HFFc6 (cell line): ENCODE results near the gene CREBBP. TPM values are rescaled to one million over a fixed set of nuclear protein-coding genes. Genes with fewer than 3 reads are reported as not detected.

Experiments
- DNase-seq: peaks from one replicate; pipeline ENCODE4 v3.0.0-alpha.2; 2018
- H3K27ac Mint-ChIP-seq: 2 replicates; pipeline ENCODE4 v1.8.0; 2020; ENCODE audit warnings: mild to moderate bottlenecking, mixed read lengths
- H3K27me3 Mint-ChIP-seq: 2 replicates; pipeline ENCODE4 v1.8.0; 2021; ENCODE audit warnings: mild to moderate bottlenecking, moderate library complexity, mixed read lengths; ENCODE audit not compliant: insufficient read depth
- H3K36me3 Mint-ChIP-seq: 2 replicates; pipeline ENCODE4 v1.8.0; 2021; ENCODE audit warnings: low read depth, mixed read lengths
- H3K4me1 Mint-ChIP-seq: 2 replicates; pipeline ENCODE4 v1.8.0; 2020; ENCODE audit warnings: low read depth, mixed read lengths
- H3K4me3 Mint-ChIP-seq: 2 replicates; pipeline ENCODE4 v1.8.0; 2020; ENCODE audit warnings: mild to moderate bottlenecking, moderate library complexity, mixed read lengths
- H3K9me3 Mint-ChIP-seq: 2 replicates; pipeline ENCODE4 v1.8.0; 2020; ENCODE audit warnings: mild to moderate bottlenecking, mixed read lengths
- total RNA-seq, 6 experiments: library from RNA; stranded (reverse); fragmentation: NEBNext Ultra II Directional; extraction: Animal tissue kit (Norgen Biotek cat#: 25700); gene quantifications; 2 replicates in 1 of 6; 3 replicates in 5 of 6; pipeline ENCODE4 v1.2.3, GENCODE V29; 2021
- TF ChIP-seq, protein P1 (sequence below): fragments of 200-600 bp; sonication (generic); IDR thresholded peaks from 2 replicates; pipeline ENCODE4 v1.5.0; 2021; ENCODE audit warnings: antibody characterized with exemption, mild to moderate bottlenecking

CREBBP gene
- total RNA-seq, 6 experiments from 2014 or later, result 40.2 to 51.4 (median 43.4) TPM

DNA sequence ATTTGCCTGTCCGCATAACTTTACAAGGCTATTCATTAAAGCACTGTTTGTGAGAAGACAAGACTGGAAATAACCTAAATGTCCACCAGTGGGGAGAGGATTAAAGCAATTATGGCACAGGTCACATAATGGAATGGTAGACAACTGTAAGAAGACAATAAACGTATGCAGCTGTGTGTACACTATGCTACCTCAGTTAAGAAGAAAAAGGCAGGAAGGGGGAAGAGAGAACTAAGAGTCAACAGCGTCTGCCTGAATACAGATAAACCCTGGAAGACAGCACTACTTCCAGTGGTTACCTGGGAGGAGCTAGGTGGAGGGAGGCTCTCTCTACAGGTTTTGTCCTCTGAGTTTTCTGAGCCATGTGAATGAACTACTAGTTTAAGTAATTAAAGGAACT is 15.3 kb downstream of the CREBBP start:
- Mint-ChIP-seq H3K27ac (no peak overlapping the region), H3K9me3 (no peaks in the 10 kb centered on the region), H3K36me3 (peaks cover 4% of the 10 kb centered on the region; the same call in 1 of the 2 replicates), H3K4me3 (no peak overlapping the region), H3K4me1 (peaks cover 81% of the 10 kb centered on the region), H3K27me3 (peaks cover 3% of the 10 kb centered on the region)
- no peak for DNase-seq
- TF ChIP-seq, protein P1, sequence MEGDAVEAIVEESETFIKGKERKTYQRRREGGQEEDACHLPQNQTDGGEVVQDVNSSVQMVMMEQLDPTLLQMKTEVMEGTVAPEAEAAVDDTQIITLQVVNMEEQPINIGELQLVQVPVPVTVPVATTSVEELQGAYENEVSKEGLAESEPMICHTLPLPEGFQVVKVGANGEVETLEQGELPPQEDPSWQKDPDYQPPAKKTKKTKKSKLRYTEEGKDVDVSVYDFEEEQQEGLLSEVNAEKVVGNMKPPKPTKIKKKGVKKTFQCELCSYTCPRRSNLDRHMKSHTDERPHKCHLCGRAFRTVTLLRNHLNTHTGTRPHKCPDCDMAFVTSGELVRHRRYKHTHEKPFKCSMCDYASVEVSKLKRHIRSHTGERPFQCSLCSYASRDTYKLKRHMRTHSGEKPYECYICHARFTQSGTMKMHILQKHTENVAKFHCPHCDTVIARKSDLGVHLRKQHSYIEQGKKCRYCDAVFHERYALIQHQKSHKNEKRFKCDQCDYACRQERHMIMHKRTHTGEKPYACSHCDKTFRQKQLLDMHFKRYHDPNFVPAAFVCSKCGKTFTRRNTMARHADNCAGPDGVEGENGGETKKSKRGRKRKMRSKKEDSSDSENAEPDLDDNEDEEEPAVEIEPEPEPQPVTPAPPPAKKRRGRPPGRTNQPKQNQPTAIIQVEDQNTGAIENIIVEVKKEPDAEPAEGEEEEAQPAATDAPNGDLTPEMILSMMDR, result no peak

GRCh38 chr16:3864562-3864961 is 16.0 kb downstream of the CREBBP start:
- Mint-ChIP-seq H3K27ac (no peak overlapping the region), H3K9me3 (no peaks in the 10 kb centered on the region), H3K4me1 (peaks cover 77% of the 10 kb centered on the region), H3K4me3 (no peak overlapping the region), H3K36me3 (peaks cover 4% of the 10 kb centered on the region; the same call in 1 of the 2 replicates), H3K27me3 (peaks cover 3% of the 10 kb centered on the region)
- TF ChIP-seq, protein P1, result no peak
- no peak for DNase-seq

DNA sequence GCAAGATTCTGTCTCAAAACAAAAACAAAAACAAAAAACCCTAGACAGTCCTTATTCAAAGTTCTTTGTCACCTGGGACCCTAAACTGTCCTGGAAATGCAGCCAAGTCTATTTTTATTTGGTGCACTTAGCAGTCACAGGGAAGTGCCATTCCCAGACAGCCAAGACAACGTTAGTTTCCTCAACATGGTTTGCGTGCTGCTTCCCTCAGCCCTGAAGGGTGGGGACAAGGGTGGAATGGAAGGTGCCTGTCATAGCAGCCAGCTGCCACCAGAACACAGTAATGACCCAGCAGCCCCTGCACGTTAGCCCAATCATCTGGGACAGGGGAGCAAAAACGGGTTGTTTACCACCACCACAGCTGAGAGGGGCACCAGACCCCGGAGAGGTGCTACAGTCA is 16.9 kb downstream of the CREBBP start:
- no peak for DNase-seq
- peaks cover 3% of the 10 kb centered on the region for H3K27me3 Mint-ChIP-seq
- no peak overlapping the region for H3K27ac Mint-ChIP-seq
- TF ChIP-seq, protein P1, result no peak
- peaks cover 4% of the 10 kb centered on the region; the same call in 1 of the 2 replicates for H3K36me3 Mint-ChIP-seq
- H3K9me3 Mint-ChIP-seq, result no peaks in the 10 kb centered on the region
- H3K4me3 Mint-ChIP-seq, result no peak overlapping the region
- peaks cover 72% of the 10 kb centered on the region for H3K4me1 Mint-ChIP-seq

DNA sequence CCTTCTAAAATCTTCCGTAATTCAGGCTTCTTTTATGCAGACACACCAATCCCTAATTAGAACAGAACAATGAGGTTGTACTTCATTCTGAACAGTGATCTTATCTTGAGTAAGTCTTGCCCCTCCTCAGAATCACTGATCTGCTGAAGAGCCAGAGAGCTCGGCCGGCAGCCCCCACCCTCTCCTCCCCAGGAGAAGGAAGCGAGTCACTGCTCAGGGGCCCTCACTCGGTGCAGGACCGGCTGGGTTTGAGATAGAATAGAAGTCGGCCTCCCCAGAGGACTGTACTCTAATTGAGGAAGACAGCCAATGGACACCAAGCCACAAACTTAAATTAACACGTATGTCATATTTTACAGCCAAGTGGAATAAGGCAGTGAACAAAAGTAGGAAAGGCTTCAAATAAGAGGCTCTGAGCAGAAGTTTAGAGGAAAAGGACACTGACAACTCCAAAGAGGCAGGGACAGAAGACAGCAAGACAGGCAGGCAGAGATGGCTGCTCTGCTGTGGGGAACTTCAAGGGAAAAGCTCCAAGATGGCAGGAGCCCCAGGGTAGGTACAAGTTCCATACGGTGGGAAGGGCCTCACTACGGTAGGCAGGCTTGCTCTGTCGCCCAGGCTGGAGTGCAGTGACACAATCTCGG is 18.6 kb downstream of the CREBBP start:
- no peak for DNase-seq
- peaks cover 74% of the 10 kb centered on the region for H3K4me1 Mint-ChIP-seq
- TF ChIP-seq, protein P1, result no peak
- H3K27ac Mint-ChIP-seq, result peak overlapping the region; percentile 83
- no peaks in the 10 kb centered on the region for H3K9me3 Mint-ChIP-seq
- peak overlapping the region; percentile 76 for H3K4me3 Mint-ChIP-seq
- H3K36me3 Mint-ChIP-seq, result peaks cover 4% of the 10 kb centered on the region; the same call in 1 of the 2 replicates
- H3K27me3 Mint-ChIP-seq, result peaks cover 3% of the 10 kb centered on the region

DNA sequence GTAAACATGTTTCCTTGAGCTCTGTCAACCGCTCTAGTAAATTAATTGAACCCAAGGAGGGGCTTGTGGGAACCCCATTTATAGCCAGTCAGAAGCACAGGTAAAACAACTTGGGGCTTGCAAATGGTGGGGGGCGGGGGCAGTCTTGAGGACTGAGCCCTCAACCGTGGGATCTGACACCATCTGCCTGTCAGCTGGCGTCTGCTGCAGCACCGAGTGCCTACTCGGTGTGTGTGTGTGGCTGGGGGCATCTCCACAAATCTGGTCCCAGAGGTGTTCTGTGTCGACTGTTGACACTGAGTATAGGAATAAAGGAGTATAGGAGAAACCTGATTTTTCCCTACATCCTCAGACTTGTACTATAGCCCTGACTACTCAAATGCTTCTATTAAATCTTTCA is 20.6 kb downstream of the CREBBP start:
- TF ChIP-seq, protein P1, result no peak
- Mint-ChIP-seq H3K27ac (no peak overlapping the region), H3K9me3 (no peaks in the 10 kb centered on the region), H3K27me3 (peaks cover 3% of the 10 kb centered on the region), H3K36me3 (no peaks in the 10 kb centered on the region), H3K4me1 (peaks cover 66% of the 10 kb centered on the region), H3K4me3 (no peak overlapping the region)
- no peak for DNase-seq
